Raji (cell line): Measurements from ENCODE around the gene CTSH.

Source experiments
- POLR2A ChIP-seq: IDR thresholded peaks from 2 replicates; pipeline ENCODE4 v1.6.1; 2011; ENCODE audit warnings: low read depth, low read length, control low read depth; ENCODE audit not compliant: insufficient read depth

Gene CTSH

DNA sequence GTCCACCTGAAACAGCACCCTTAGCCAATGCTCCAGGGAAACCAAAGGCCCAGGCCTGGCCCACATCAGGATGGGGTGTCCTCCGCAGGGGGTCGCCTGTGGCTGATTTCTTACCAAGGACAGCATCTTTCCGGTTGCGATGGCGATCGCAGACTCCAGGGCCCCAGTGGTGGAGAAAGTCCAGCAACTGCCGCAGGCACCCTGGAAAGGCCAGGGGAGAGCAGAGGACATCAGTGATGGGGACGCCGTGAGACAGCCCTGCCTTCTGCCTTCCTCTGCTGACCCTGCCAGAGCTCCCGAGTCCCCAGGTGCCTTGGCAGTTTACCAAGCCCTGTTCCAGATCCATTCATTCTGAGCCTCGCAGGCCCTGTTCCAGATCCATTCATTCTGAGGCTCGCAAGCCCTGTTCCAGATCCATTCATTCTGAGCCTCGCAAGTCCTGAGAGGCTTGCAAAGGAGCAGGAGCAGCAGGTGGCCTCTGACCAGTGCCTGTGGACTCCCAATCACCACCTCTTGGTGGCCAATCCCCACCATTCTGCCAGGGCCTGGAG is 12.5 kb downstream of the CTSH start:
- TF ChIP-seq POLR2A, result no peak

- TF ChIP-seq POLR2A, result no peak
Observed at GRCh38 chr15:78931439-78932257, 13.2 kb downstream of the CTSH start.

DNA sequence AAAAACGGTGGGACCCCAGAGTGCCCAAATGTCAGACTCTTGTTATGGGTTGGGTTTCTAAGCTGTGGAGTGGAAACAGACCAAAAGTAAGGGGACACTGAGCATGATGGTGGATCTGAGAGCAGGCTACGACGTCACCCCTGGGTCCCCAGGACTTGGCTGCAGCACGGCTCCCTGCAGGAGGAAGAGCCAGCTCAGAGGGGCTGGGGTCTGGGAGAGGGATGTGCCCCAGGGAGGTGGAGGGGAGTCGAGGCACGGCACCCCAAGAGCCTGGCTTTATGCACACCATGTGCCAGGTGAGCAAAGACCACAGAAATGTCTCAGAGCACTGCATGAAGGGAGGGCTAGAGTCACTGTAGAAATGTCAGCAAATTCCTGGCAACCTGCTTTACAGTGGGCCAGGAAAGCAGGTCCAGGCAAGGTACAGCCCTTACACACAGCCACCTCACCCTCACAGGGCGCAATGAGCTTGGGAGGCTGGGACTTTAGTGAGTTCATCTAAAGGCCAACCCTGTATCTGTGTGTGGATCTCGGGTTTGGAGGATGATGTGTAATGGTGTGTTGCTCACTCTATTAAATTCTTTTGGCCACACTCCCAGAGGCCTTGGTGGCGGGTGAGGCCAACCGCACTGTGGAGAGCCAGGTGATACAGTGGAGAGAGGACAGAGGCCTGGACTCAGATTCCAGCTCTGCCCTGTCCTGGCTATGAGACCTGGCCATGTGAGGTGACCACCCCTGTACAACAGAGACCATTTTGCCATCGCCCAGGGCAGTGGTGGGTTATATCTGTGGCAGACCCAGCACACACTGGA is 14.1 kb downstream of the CTSH start:
- TF ChIP-seq POLR2A, result no peak

DNA sequence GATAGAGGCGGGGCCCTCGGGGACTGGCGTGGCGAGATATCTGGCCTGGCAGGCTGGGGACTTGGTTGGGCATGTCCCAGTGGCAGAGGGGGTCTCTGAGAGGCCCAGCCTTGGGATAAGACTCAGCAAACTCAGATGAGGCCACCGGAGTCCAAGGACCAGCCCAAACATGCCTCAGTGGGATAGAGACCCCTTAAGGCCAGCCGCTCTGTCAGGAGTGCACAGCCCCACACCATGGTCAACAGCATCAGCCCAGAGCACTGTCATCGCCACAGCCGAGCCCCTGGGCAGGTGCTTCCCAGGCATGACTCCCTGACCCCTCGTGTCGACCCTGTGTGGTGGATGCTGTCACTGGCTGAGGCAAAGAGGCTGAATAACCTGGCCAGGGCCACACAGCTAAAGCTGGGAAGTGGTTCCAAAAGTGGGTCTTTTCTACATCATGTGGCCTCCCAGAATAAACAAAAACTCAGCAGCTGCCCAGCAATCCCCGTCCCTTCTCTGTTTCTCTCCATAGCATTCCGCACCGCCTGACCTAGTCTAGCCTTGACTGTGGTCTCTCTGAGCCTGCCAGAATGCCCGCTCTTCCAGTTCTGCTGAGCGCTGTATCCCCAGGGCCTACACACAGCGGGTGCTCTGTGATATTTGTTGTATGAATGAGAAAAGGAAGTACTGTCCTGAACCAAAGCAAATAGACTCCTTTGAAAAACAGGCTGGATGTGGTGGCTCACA is 15.1 kb downstream of the CTSH start:
- TF ChIP-seq POLR2A, result no peak

DNA sequence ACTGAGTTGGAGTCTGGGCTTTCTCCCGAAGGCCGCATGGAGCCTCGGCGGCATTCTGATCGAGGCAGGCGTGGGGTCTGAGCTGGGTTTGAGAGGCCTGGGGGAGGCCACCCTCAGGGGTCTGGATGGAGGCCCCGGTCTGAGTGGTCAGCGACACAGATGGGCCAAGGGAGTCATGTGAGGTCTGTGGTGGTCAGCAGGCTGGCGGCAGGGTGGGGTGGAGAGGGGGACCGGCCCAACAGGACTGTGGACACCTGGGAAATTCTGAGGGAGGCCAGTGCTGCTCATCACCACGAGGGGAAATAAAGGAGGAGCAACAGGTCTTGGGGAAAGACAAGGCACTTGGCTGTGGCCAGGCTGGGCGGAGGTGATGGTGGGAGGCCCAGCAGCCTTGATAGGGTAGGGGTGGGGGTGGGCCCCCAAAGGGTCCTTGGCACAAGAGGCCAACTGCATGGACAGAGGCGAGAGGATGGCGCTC is 16.2 kb downstream of the CTSH start:
- no peak for TF ChIP-seq POLR2A

DNA sequence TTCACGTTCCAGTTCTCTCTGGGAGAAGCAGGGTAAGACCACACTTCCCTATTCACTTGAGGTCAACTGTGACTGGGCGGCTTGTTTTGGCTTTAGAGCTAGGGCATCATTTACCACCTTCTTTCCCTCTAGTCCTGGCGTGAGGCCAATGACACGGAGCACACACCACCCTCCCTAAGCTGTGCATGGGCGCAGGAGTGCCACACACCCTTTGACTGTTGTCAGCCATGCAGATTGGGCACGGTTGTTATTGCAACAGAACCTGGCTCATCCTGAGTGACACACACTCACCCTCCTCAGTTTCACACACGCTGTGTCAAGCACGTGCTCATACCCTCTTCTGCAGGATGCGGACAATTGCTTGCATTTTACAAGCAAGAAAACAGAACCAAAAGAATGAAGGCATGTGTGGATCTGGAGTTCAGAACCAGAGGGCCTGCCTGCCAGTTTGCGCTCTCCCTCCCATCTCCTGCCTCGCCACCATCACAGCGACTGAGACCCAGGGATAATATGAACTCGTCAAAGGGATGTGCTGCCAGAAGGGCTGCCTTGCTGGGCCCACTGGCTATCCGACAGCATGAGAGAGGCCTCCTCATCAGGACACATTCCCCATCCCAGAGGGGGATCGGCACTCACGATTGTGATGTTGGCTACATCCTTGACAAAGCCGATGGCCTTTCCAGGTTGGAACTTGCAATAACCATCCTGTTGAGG is 17.6 kb downstream of the CTSH start:
- no peak for TF ChIP-seq POLR2A

DNA sequence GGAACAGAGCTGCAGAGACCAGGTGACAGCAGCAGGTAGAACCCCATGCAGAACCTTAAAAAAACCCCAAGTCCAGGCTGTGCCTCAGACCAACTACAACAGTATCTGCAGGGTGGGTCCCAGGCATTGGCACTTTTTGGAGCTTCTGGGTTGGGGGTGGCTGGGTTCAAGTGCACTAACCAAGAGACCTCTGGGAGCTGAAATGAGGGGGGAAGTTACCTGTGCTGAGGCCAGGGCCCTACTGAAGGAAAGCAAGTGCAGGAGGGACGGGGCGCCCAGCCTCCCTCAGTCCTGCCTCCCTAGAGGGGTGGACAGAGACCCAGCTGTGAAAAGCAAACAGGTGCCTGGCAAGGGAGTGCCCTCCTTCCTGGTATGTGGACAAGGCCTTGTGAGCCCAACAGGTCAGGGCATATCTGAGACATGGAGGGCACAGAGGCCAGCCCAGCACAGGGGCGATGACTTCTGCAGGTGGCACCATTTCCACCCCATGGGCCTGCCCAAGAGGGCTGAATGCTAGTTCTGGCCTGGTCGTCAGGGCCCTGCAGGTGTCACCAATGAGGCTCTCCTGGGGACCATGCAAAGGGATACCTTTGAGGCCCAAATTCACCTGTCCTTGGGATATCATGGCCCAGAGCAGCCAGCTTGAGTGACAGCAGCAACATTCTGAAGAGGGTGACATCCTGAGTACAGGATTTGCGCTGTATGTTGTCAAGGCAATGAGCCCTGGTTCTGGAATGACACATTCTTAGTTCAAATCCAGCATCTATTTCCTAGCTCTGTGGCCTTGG is 18.7 kb downstream of the CTSH start:
- TF ChIP-seq POLR2A, result no peak

DNA sequence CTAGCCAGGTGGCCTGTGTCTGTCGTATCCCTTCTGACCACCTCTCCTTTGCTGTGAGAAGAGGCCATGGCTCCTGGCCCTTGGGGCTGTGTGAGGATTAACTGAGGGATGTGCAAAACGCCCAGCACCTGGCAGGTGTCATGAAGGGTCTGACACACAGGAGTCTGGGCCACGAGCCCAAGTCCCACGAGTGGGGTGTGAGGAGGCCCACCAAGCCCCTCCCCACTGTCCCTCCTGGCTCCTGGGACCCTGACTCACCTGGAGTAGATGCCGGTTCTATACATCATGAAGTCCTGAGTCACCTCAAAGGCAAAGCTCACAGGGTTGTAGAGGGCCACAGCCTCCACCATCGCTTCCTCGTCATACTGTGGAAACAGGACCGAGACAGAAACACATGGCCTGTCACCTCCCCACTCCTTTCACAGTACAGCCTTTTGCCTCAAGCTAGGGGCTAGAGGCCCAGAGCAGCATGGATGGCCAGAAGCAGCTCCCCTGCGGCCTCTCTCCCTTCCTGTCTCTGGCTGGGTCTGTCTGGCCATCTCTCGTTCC is 19.7 kb downstream of the CTSH start:
- TF ChIP-seq POLR2A, result no peak

GRCh38 chr15:78923480-78924360 is 21.1 kb downstream of the CTSH start:
- no peak for TF ChIP-seq POLR2A

DNA sequence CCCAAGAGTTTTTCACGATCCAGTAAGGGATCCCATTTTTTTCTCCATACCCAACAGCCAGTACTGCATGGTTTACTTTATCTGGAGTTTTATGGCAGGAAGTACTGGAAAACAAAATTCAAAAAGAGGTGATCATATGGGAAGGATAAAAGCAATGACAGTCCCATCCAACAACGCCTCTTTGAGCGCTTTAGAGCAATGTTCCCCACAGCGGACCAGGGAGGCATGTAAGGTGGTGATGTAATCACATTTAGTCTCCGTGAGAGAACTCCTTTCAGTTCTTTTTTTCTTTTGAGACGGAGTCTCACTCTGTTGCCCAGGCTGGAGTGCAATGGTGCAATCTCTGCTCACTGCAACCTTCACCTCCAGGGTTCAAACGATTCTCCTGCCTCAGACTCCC is 21.8 kb downstream of the CTSH start:
- TF ChIP-seq POLR2A, result no peak

DNA sequence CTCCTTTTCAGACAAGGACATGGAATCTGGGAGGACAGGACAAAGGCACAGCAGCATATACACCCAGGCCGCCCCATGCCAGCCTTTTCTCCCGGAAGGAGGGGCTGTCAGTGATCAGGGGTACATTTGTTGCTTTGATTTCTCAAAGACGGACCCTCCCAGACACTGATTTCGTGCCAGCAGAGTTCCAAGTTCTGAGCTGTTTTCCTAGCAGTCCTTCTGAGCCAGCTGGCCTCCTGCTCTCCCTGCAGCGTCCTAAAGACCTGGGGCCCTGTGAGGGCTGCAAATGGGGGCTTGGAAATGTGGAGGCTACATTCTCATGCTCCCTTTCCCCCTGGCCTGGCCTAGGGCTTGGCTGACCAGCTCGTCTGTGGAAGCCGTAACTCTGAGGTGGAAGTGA is 22.3 kb downstream of the CTSH start:
- no peak for TF ChIP-seq POLR2A

- TF ChIP-seq POLR2A, result no peak
Observed at GRCh38 chr15:78921940-78922339, 22.9 kb downstream of the CTSH start.

GRCh38 chr15:78921517-78921916 is 23.3 kb downstream of the CTSH start:
- TF ChIP-seq POLR2A, result no peak
